ENCODE data around the gene LKAAEAR1. TPM values are rescaled to one million over a fixed set of nuclear protein-coding genes. Genes with fewer than 3 reads are reported as not detected.

LKAAEAR1 gene
- total and polyA plus RNA-seq, 2 of the 4 experiments (the other 2 are of a cell fraction), result 0.21 TPM; not detected in 1

GRCh38 chr20:64077541-64077875 lies 6.7 kb downstream of the LKAAEAR1 start:
- Histone ChIP-seq H3K18ac (ENCODE audit: low read depth, low read length) (no peak overlapping the region), H4K5ac (ENCODE audit: low read depth, low read length) (no peak overlapping the region), H3K4ac (ENCODE audit: low read depth, low read length) (no peak overlapping the region), H3K4me2 (ENCODE audit: low read depth, low read length) (no peak overlapping the region), H2BK120ac (ENCODE audit: low read depth, low read length) (no peak overlapping the region), H3K9ac (ENCODE audit: low read depth, low read length) (no peak overlapping the region), H3K9me3 (ENCODE audit: control insufficient read depth, insufficient read depth, low read length) (no peaks in the 10 kb centered on the region), H4K8ac (ENCODE audit: low read depth in 2 of 2, low read length in 2 of 2) (no peak overlapping the region), H3K14ac (replicated peaks; ENCODE audit: low read depth, low read length) (no peak overlapping the region), H3K27me3 (ENCODE audit: control insufficient read depth, insufficient read depth, low read length) (peaks cover 5% of the 10 kb centered on the region; the same call in 1 of the 2 replicates), H3K4me3 (ENCODE audit: insufficient read depth, low read depth, low read length) (no peak overlapping the region), H3K23ac (ENCODE audit: low read depth, low read length) (no peak overlapping the region), H2BK15ac (ENCODE audit: low read depth, low read length) (no peak overlapping the region), H3K9me1 (ENCODE audit: insufficient read depth, low read length) (no peaks in the 10 kb centered on the region), H3K36me3 (ENCODE audit: control insufficient read depth, insufficient read depth, low read length) (peaks cover 17% of the 10 kb centered on the region; the same call in 1 of the 2 replicates), H3K79me1 (ENCODE audit: low read depth in 1 of 2, low read length in 2 of 2) (peaks cover 6 to 8% of the 10 kb centered on the region in 2 experiments; a peak in 3 of 4 replicates), H3K27ac (ENCODE audit: insufficient read depth, low read length) (no peak overlapping the region), H4K20me1 (ENCODE audit: insufficient read depth, low read length) (peaks cover 6% of the 10 kb centered on the region), H3K4me1 (ENCODE audit: control insufficient read depth, insufficient read depth, low read length) (peaks cover 11% of the 10 kb centered on the region), H2BK20ac (ENCODE audit: low read depth, low read length) (no peak overlapping the region), H3K56ac (ENCODE audit: extremely low read depth, insufficient read depth, low read length) (no peak overlapping the region), H2AFZ (replicated peaks; ENCODE audit: low read length, poor library complexity) (no peak overlapping the region), H2AK9ac (replicated peaks; ENCODE audit: low read depth, low read length, poor library complexity) (no peak overlapping the region), H4K91ac (ENCODE audit: insufficient read depth, low read depth, low read length) (no peak overlapping the region), H2AK5ac (ENCODE audit: low read depth, low read length) (no peak overlapping the region), H2BK5ac (ENCODE audit: low read depth, low read length, poor library complexity, severe bottlenecking) (no peak overlapping the region)
- TF ChIP-seq POLR2A (IDR thresholded peaks at IDR 0.05; ENCODE audit: low read depth, low read length), result no peak
- no peak for TF ChIP-seq FOS (IDR thresholded peaks at IDR 0.05; ENCODE audit: low read depth, low read length)
- TF ChIP-seq BHLHE40 (IDR thresholded peaks at IDR 0.05; ENCODE audit: low read depth, low read length), result no peak
- no peak for TF ChIP-seq RFX5 (IDR thresholded peaks at IDR 0.05; ENCODE audit: low read depth, low read length)
- no peak for TF ChIP-seq ELK1 (IDR thresholded peaks at IDR 0.05; ENCODE audit: borderline replicate concordance, low read depth, low read length)
- no peak for TF ChIP-seq CTCF (conservative IDR thresholded peaks at IDR 0.05; ENCODE audit: low read depth, low read length)
- TF ChIP-seq MAZ (IDR thresholded peaks at IDR 0.05; ENCODE audit: borderline replicate concordance, low read depth, low read length), result no peak
- no peak for TF ChIP-seq RCOR1 (IDR thresholded peaks at IDR 0.05; ENCODE audit: insufficient replicate concordance, low read length)
- no peak for TF ChIP-seq RAD21 (IDR thresholded peaks at IDR 0.05; ENCODE audit: low read length)
- TF ChIP-seq CHD1 (IDR thresholded peaks at IDR 0.05; ENCODE audit: low read depth, low read length), result no peak
- TF ChIP-seq NFE2L2 (IDR thresholded peaks at IDR 0.05; ENCODE audit: low read depth, low read length), result no peak
- no peak for TF ChIP-seq MAFK (IDR thresholded peaks at IDR 0.05; ENCODE audit: low read depth, low read length)
- no peak for TF ChIP-seq SMC3 (IDR thresholded peaks at IDR 0.05; ENCODE audit: low read depth, low read length)
- no peak for TF ChIP-seq MXI1 (IDR thresholded peaks at IDR 0.05; ENCODE audit: borderline replicate concordance, low read depth, low read length)
- BruUV-seq (replicated peaks), result no TSS peak
- POLR2A ChIA-PET (ENCODE audit: unreplicated experiment), result no interaction called here
- DNase-seq, result no peak
- intact Hi-C loops (cut with micrococcal nuclease), result no loop called here
- CTCF ChIA-PET, result no interaction called here
- no peak for ATAC-seq (ENCODE audit: low read depth)
- dilution Hi-C loops (cut with HindIII; ENCODE audit: low sequenced_read_pairs, unreplicated experiment), result no loop called here
- WGBS, 2 experiments (ENCODE audit: extremely low coverage in 2 of 2, insufficient read length in 1 of 2), result 92% methylated on average over 2 of the region's 7 CpGs; no CpG with 5 or more reads in 1 of the 2 experiments
- in situ Hi-C loops (cut with MboI; ENCODE audit: low sequenced_read_pairs), result no loop called here
